Ishikawa (cell line): ENCODE measurements around the gene SYT1.

Experiments
- CEBPB ChIP-seq: IDR thresholded peaks from 2 replicates; pipeline ENCODE4 v1.6.1; 2012
- USF1 ChIP-seq: IDR thresholded peaks from 2 replicates; pipeline ENCODE4 v1.6.1; 2012

- TF ChIP-seq CEBPB = no peak
- no peak for TF ChIP-seq USF1
Observed at GRCh38 chr12:79000501-79000900, 135.9 kb downstream of the SYT1 start.
